K562 (cell line): Measurements from ENCODE around the gene MAD1L1.

Source experiments
- NR3C1 ChIP-seq: sonication (generic); formaldehyde crosslinking; IDR thresholded peaks from 2 replicates; pipeline ENCODE4 v1.8.1; 2022; ENCODE audit warnings: missing genetic modification reagents
- RBM39 ChIP-seq: fragments of 200-400 bp; formaldehyde crosslinking; optimal IDR thresholded peaks from 2 replicates; pipeline ENCODE3; 2018; ENCODE audit warnings: low read depth, low read length
- ZNF146 ChIP-seq: IDR thresholded peaks from one replicate; pipeline ENCODE4 v1.6.1; 2018; ENCODE audit warnings: missing compliant biosample characterization; ENCODE audit not compliant: unreplicated experiment
- ZNF354B ChIP-seq: fragments of 250-450 bp; sonication (Bioruptor Pico); IDR thresholded peaks from 2 replicates; pipeline ENCODE4 v1.4.0; 2020
- TF ChIP-seq, protein P1 (sequence below): sonication (generic); formaldehyde crosslinking; IDR thresholded peaks from 2 replicates; pipeline ENCODE4 v1.8.0; 2022; ENCODE audit warnings: mild to moderate bottlenecking, missing genetic modification reagents, borderline replicate concordance
- TF ChIP-seq, protein P2 (sequence below): fragments of 150-350 bp; IDR thresholded peaks from 2 replicates; pipeline ENCODE4 v1.6.1; 2014; ENCODE audit warnings: low read depth, mild to moderate bottlenecking, low read length, borderline replicate concordance
- TF ChIP-seq, protein P3 (sequence below), 3 experiments: IDR thresholded peaks in 2 of 3; conservative IDR thresholded peaks in 1 of 3; 2 replicates each; pipeline ENCODE4 v1.5.1; 2011 to 2012; ENCODE audit warnings: low read length in 3 of 3, mild to moderate bottlenecking in 3 of 3, control low read depth in 2 of 3, improper control_type of control experiment in 1 of 3, inconsistent platforms in 1 of 3, low read depth in 1 of 3, mixed read lengths in 1 of 3, moderate library complexity in 1 of 3; ENCODE audit not compliant: insufficient read depth in 2 of 3

DNA sequence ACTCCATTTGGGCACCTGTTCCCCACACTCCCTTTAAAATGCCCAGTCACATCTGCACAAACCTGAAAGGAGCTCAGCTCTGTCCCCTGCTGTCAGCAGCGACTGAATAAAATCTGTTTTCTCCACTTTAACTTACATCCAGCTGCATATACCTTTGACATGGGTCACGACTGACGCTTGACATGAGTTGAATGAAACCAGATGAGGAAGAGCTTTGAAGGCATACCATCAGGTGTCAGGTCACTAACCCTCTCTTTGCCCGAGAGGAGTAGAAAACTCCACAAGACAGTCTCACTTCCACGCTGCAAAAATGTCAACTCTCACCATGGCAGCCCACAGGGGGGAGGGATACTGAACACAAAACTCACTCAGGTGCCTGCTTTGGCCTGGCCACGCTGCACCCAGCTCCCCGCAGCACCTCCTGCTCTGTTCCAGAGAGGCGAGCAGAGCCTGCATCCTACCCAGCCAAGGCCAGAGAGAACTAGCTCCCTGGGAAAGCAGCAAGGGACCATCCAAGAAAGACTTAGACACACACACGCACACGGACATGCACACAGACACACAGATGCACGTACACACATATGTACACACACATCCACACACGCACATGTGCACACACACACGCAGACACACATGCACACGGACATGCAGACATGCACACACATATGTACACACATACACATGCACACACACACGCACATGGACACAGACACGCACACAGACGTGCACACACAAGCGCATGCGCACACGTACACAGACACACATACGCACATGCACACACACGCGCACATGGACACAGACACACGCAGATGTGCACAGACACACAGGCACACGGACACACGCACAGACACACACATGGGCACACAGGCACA lies 191.0 kb downstream of the MAD1L1 start:
- TF ChIP-seq, protein P1, sequence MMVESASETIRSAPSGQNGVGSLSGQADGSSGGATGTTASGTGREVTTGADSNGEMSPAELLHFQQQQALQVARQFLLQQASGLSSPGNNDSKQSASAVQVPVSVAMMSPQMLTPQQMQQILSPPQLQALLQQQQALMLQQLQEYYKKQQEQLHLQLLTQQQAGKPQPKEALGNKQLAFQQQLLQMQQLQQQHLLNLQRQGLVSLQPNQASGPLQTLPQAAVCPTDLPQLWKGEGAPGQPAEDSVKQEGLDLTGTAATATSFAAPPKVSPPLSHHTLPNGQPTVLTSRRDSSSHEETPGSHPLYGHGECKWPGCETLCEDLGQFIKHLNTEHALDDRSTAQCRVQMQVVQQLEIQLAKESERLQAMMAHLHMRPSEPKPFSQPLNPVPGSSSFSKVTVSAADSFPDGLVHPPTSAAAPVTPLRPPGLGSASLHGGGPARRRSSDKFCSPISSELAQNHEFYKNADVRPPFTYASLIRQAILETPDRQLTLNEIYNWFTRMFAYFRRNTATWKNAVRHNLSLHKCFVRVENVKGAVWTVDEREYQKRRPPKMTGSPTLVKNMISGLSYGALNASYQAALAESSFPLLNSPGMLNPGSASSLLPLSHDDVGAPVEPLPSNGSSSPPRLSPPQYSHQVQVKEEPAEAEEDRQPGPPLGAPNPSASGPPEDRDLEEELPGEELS (CRISPR knock-in tag), result no peak
- TF ChIP-seq NR3C1, result no peak
- no peak for TF ChIP-seq RBM39
- TF ChIP-seq, protein P2, sequence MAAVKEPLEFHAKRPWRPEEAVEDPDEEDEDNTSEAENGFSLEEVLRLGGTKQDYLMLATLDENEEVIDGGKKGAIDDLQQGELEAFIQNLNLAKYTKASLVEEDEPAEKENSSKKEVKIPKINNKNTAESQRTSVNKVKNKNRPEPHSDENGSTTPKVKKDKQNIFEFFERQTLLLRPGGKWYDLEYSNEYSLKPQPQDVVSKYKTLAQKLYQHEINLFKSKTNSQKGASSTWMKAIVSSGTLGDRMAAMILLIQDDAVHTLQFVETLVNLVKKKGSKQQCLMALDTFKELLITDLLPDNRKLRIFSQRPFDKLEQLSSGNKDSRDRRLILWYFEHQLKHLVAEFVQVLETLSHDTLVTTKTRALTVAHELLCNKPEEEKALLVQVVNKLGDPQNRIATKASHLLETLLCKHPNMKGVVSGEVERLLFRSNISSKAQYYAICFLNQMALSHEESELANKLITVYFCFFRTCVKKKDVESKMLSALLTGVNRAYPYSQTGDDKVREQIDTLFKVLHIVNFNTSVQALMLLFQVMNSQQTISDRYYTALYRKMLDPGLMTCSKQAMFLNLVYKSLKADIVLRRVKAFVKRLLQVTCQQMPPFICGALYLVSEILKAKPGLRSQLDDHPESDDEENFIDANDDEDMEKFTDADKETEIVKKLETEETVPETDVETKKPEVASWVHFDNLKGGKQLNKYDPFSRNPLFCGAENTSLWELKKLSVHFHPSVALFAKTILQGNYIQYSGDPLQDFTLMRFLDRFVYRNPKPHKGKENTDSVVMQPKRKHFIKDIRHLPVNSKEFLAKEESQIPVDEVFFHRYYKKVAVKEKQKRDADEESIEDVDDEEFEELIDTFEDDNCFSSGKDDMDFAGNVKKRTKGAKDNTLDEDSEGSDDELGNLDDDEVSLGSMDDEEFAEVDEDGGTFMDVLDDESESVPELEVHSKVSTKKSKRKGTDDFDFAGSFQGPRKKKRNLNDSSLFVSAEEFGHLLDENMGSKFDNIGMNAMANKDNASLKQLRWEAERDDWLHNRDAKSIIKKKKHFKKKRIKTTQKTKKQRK, result no peak
- TF ChIP-seq ZNF354B (CRISPR knock-in tag), result no peak
- TF ChIP-seq ZNF146 (CRISPR knock-in tag), result no peak
- TF ChIP-seq, protein P3, sequence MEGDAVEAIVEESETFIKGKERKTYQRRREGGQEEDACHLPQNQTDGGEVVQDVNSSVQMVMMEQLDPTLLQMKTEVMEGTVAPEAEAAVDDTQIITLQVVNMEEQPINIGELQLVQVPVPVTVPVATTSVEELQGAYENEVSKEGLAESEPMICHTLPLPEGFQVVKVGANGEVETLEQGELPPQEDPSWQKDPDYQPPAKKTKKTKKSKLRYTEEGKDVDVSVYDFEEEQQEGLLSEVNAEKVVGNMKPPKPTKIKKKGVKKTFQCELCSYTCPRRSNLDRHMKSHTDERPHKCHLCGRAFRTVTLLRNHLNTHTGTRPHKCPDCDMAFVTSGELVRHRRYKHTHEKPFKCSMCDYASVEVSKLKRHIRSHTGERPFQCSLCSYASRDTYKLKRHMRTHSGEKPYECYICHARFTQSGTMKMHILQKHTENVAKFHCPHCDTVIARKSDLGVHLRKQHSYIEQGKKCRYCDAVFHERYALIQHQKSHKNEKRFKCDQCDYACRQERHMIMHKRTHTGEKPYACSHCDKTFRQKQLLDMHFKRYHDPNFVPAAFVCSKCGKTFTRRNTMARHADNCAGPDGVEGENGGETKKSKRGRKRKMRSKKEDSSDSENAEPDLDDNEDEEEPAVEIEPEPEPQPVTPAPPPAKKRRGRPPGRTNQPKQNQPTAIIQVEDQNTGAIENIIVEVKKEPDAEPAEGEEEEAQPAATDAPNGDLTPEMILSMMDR (IDR thresholded peaks at IDR 0.05 in 2 of 3, conservative IDR thresholded peaks at IDR 0.05 in 1 of 3; ENCODE audit: insufficient read depth in 2 of 3, low read depth in 1 of 3, low read length in 3 of 3), result no peak
